CD4-positive, alpha-beta T cell (primary cell): ENCODE data around the gene ATP5MC2. TPM values are rescaled to one million over a fixed set of nuclear protein-coding genes. Genes with fewer than 3 reads are reported as not detected.
"Not testable (repeated sequence)": the region's sequence is repeated elsewhere in the genome, so short reads cannot be mapped to it uniquely, and the experiment has no call there.

ENCODE experiments used
- ATAC-seq: fragments of 200-7000 bp; cut with Tn5 transposase; one replicate; pipeline ENCODE4 v1.10.0; 2022; ENCODE audit warnings: mild to moderate bottlenecking; ENCODE audit not compliant: poor library complexity
- CTCF ChIA-PET: fragments of 350-600 bp; sonication (Branson Sonifier 250); formaldehyde crosslinking; loops from one replicate; lab custom pipeline; 2021; ENCODE audit warnings: antibody characterized with exemption, inconsistent platforms; lab: Charles Lee
- POLR2A ChIA-PET: fragments of 350-600 bp; sonication (Branson Sonifier 250); formaldehyde crosslinking; loops from one replicate; lab custom pipeline; 2021; ENCODE audit warnings: antibody characterized with exemption, inconsistent platforms; lab: Charles Lee
- DNase-seq, 14 experiments: peaks; one replicate each; pipeline ENCODE4 v3.0.0-alpha.2; 2013 to 2020; ENCODE audit warnings: mixed read lengths in 2 of 14
- H3K27ac ChIP-seq, 2 donors: one replicate each; pipeline versions ENCODE4 v1.5.1 to v1.7.0; 2013; ENCODE audit warnings: low read length in 2 of 2, low read depth in 1 of 2, mild to moderate bottlenecking in 1 of 2
- H3K27me3 ChIP-seq, 2 experiments: 1 replicate in 1 of 2; 2 replicates in 1 of 2; pipeline versions ENCODE4 v1.6.1 to v1.7.0; 2013; ENCODE audit warnings: low read length in 2 of 2, control low read depth in 1 of 2, mild to moderate bottlenecking in 1 of 2, moderate library complexity in 1 of 2; ENCODE audit not compliant: insufficient read depth in 2 of 2, control insufficient read depth in 1 of 2
- H3K36me3 ChIP-seq: one replicate; pipeline ENCODE4 v1.6.1; 2013; ENCODE audit warnings: low read length, control low read depth; ENCODE audit not compliant: insufficient read depth
- H3K4me1 ChIP-seq: one replicate; pipeline ENCODE4 v1.6.1; 2013; ENCODE audit warnings: low read length, control low read depth; ENCODE audit not compliant: insufficient read depth
- H3K4me3 ChIP-seq: one replicate; pipeline ENCODE4 v1.5.1; 2013; ENCODE audit warnings: mild to moderate bottlenecking, low read length, moderate library complexity
- H3K9me3 ChIP-seq, 2 experiments: 1 replicate in 1 of 2; 2 replicates in 1 of 2; pipeline versions ENCODE4 v1.6.1 to v1.7.0; 2013; ENCODE audit warnings: low read length in 2 of 2, mild to moderate bottlenecking in 2 of 2, control low read depth in 1 of 2, moderate library complexity in 1 of 2; ENCODE audit not compliant: control insufficient read depth in 1 of 2, insufficient read depth in 1 of 2
- H3K27ac Mint-ChIP-seq: one replicate; pipeline ENCODE4 v1.8.0; 2020; ENCODE audit warnings: mixed read lengths
- H3K27me3 Mint-ChIP-seq: one replicate; pipeline ENCODE4 v1.8.0; 2021; ENCODE audit warnings: mixed read lengths
- H3K36me3 Mint-ChIP-seq: one replicate; pipeline ENCODE4 v1.8.0; 2021; ENCODE audit warnings: low read depth, mixed read lengths
- H3K4me1 Mint-ChIP-seq: one replicate; pipeline ENCODE4 v1.8.0; 2021; ENCODE audit warnings: low read depth, mixed read lengths
- H3K4me3 Mint-ChIP-seq: one replicate; pipeline ENCODE4 v1.8.0; 2020; ENCODE audit warnings: mild to moderate bottlenecking, mixed read lengths
- H3K9me3 Mint-ChIP-seq: one replicate; pipeline ENCODE4 v1.8.0; 2020; ENCODE audit warnings: mixed read lengths
- intact Hi-C, 2 experiments: fragments of 100-400 bp; cut with DNase I in 1 of 2; cut with micrococcal nuclease in 1 of 2; formaldehyde crosslinking; loops; one replicate each; pipeline versions ENCODE4 v1.15.1 to v1.9.0; 2023 to 2025; cut with DNase I, micrococcal nuclease
- total RNA-seq, 174 experiments: library from RNA in 2 of 174; stranded (reverse) in 2 of 174; gene quantifications; one replicate each; pipeline ENCODE4 v1.2.3 and lab custom pipeline; 2021 to 2026
- TF ChIP-seq, protein P1 (sequence below): fragments of 200-600 bp; IDR thresholded peaks from one replicate; pipeline ENCODE4 v1.8.0; 2022; ENCODE audit warnings: antibody characterized with exemption, mild to moderate bottlenecking

Gene ATP5MC2
- total RNA-seq, 2 experiments from 2014 or later: 235 to 245 TPM

DNA sequence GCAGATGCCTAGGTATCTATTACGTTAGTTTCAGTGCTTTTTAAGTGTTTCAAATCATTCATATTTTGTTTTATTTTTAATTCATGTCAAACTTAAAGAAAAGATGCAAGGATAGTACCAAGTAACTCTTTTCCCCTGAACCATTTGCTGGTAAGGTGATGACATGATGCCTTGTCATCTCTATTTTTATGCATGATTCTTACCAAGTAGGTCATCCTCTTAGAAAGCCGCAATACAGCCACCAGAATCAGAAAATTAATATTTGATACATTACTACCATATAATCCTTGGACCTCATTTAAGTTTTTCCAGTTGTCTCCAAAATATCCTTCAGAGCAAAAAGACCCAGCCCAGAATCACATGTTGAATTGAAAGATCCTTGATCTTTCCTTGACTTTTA lies 22.3 kb downstream of the ATP5MC2 start:
- Histone ChIP-seq H3K27me3 (no peaks in the 10 kb centered on the region), H3K4me1 (no peaks in the 10 kb centered on the region), H3K4me3 (no peak overlapping the region), H3K27ac (no peak overlapping the region), H3K36me3 (no peaks in the 10 kb centered on the region), H3K9me3 (no peaks in the 10 kb centered on the region)
- Mint-ChIP-seq H3K27me3 (no peaks in the 10 kb centered on the region), H3K36me3 (no peaks in the 10 kb centered on the region), H3K27ac (no peak overlapping the region), H3K9me3 (no peaks in the 10 kb centered on the region), H3K4me1 (no peaks in the 10 kb centered on the region), H3K4me3 (no peak overlapping the region)
- CTCF ChIA-PET: no interaction called here
- TF ChIP-seq, protein P1, sequence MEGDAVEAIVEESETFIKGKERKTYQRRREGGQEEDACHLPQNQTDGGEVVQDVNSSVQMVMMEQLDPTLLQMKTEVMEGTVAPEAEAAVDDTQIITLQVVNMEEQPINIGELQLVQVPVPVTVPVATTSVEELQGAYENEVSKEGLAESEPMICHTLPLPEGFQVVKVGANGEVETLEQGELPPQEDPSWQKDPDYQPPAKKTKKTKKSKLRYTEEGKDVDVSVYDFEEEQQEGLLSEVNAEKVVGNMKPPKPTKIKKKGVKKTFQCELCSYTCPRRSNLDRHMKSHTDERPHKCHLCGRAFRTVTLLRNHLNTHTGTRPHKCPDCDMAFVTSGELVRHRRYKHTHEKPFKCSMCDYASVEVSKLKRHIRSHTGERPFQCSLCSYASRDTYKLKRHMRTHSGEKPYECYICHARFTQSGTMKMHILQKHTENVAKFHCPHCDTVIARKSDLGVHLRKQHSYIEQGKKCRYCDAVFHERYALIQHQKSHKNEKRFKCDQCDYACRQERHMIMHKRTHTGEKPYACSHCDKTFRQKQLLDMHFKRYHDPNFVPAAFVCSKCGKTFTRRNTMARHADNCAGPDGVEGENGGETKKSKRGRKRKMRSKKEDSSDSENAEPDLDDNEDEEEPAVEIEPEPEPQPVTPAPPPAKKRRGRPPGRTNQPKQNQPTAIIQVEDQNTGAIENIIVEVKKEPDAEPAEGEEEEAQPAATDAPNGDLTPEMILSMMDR: no peak
- DNase-seq: no peak
- no peak for ATAC-seq
- POLR2A ChIA-PET: no interaction called here
- intact Hi-C loops: no loop called here

DNA sequence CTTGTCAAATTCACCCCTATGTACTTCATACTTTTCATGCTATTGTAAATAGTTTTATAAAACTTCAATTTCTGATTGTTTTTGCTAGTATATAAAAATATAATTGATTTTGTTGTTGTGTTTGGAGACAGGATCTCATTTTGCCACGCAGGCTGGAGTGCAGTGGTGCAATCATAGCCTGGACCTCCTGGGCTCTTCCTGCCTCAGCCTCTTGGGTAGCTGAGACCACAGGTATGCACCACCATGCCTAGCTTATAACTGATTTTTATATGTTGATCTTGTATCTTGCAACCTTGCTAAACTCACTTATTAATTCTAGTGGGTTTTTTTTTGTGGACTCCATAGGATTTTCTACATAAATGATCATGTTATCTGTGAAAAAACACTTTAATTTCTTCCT lies 23.5 kb downstream of the ATP5MC2 start:
- Mint-ChIP-seq H3K4me1 (no peaks in the 10 kb centered on the region), H3K9me3 (no peaks in the 10 kb centered on the region), H3K36me3 (no peaks in the 10 kb centered on the region), H3K27me3 (no peaks in the 10 kb centered on the region), H3K27ac (no peak overlapping the region), H3K4me3 (no peak overlapping the region)
- H3K36me3 ChIP-seq: no peaks in the 10 kb centered on the region
- no peaks in the 10 kb centered on the region for H3K9me3 ChIP-seq
- no peak for ATAC-seq
- no peak overlapping the region for H3K4me3 ChIP-seq
- intact Hi-C loops: no loop called here
- DNase-seq: no peak
- H3K4me1 ChIP-seq: no peaks in the 10 kb centered on the region
- no peak overlapping the region for H3K27ac ChIP-seq
- CTCF ChIA-PET: interaction anchor here (0.7 kb wide), 1 partner anchor 32 kb away, joined by 3 read pairs; no protein-coding TSS in a partner anchor
- TF ChIP-seq, protein P1: no peak
- POLR2A ChIA-PET: no interaction called here
- H3K27me3 ChIP-seq: no peaks in the 10 kb centered on the region

DNA sequence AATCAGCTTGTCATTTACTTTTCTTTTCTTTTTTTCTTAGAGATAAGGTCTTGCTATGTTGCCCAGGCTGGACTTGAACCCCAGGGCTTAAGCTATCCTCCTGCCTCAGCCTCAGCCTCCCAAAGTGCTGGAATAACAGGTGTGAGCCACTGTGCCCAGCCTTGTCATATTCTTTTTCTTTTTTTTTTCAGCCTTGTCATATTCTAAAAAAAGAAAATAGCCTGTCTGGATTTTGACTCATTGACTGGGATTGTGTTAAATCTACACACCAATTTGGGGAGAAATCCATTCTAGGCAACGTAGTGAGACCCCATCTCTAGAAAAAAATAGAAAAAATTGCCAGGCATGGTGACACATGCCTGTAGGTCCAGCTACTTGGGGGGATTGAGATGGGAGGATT lies 24.1 kb downstream of the ATP5MC2 start:
- Mint-ChIP-seq H3K27me3 (no peaks in the 10 kb centered on the region), H3K4me1 (no peaks in the 10 kb centered on the region), H3K4me3 (no peak overlapping the region), H3K27ac (no peak overlapping the region), H3K9me3 (no peaks in the 10 kb centered on the region), H3K36me3 (no peaks in the 10 kb centered on the region)
- Histone ChIP-seq H3K27ac (no peak overlapping the region), H3K4me3 (no peak overlapping the region), H3K9me3 (no peaks in the 10 kb centered on the region), H3K36me3 (no peaks in the 10 kb centered on the region), H3K4me1 (no peaks in the 10 kb centered on the region), H3K27me3 (no peaks in the 10 kb centered on the region)
- DNase-seq: no peak
- POLR2A ChIA-PET: no interaction called here
- ATAC-seq: no peak
- CTCF ChIA-PET: interaction anchor here (0.7 kb wide), 1 partner anchor 31 kb away, joined by 3 read pairs; no protein-coding TSS in a partner anchor
- TF ChIP-seq, protein P1: no peak
- intact Hi-C loops: no loop called here

DNA sequence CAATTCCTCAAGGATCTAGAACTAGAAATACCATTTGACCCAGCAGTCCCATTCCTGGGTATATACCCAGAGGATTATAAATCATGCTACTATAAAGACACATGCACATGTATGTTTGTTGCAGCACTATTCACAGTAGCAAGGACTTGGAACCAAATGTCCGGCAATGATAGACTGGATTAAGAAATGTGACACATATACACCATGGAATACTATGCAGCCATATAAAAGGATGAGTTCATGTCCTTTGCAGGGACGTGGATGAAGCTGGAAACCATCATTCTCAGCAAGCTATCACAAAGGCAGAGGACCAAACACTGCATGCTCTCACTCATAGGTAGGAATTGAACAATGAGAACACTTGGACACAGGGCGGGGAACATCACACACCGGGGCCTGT lies 29.6 kb downstream of the ATP5MC2 start:
- H3K4me3 ChIP-seq, H3K4me1 ChIP-seq, POLR2A ChIA-PET, H3K9me3 ChIP-seq, H3K27me3 Mint-ChIP-seq, H3K36me3 ChIP-seq, H3K36me3 Mint-ChIP-seq, CTCF ChIA-PET, H3K4me3 Mint-ChIP-seq, H3K27ac Mint-ChIP-seq, H3K9me3 Mint-ChIP-seq, DNase-seq, H3K27me3 ChIP-seq, ATAC-seq, H3K4me1 Mint-ChIP-seq, H3K27ac ChIP-seq: not testable (repeated sequence)
- intact Hi-C loops: loop anchor here in 1 of 2 experiments (10.0 kb wide), 1 partner anchor 501 kb away; no protein-coding TSS in a partner anchor
